ENCODE results near the gene PRR20G.

The PRR20G gene

DNA sequence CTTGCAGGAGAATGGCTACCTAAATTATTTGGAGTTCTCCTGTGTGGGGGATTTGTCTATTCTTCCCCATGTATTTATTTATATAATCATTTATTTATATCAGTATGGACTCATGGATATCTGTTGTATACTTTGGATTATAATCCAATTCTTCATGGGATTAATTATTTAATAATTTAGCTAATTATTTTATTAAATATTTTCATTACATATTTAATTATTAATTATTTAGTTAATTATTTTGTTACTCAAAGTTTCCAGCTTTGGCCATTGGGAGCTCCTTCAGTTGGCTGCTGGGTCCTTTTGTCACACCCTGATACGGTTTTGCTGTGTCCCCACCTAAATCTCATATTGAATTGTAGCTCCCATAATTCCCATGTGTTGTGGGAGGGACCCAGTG lies 3.3 kb upstream of the PRR20G start:
- H3K4me3 ChIP-seq (ENCODE audit: low read depth, low read length): no peak overlapping the region
- no peak for DNase-seq (ENCODE audit: low read depth)
- TF ChIP-seq POLR2A (IDR thresholded peaks at IDR 0.05; ENCODE audit: extremely low read depth, insufficient read length) (no peak), MYC (IDR thresholded peaks at IDR 0.05; ENCODE audit: low read depth, low read length) (no peak)
- TF ChIP-seq, protein P1, sequence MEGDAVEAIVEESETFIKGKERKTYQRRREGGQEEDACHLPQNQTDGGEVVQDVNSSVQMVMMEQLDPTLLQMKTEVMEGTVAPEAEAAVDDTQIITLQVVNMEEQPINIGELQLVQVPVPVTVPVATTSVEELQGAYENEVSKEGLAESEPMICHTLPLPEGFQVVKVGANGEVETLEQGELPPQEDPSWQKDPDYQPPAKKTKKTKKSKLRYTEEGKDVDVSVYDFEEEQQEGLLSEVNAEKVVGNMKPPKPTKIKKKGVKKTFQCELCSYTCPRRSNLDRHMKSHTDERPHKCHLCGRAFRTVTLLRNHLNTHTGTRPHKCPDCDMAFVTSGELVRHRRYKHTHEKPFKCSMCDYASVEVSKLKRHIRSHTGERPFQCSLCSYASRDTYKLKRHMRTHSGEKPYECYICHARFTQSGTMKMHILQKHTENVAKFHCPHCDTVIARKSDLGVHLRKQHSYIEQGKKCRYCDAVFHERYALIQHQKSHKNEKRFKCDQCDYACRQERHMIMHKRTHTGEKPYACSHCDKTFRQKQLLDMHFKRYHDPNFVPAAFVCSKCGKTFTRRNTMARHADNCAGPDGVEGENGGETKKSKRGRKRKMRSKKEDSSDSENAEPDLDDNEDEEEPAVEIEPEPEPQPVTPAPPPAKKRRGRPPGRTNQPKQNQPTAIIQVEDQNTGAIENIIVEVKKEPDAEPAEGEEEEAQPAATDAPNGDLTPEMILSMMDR (IDR thresholded peaks at IDR 0.05; ENCODE audit: low read depth, low read length): no peak
- TF ChIP-seq, protein P2, sequence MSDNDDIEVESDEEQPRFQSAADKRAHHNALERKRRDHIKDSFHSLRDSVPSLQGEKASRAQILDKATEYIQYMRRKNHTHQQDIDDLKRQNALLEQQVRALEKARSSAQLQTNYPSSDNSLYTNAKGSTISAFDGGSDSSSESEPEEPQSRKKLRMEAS (IDR thresholded peaks at IDR 0.05; ENCODE audit: low read depth, low read length): no peak

DNA sequence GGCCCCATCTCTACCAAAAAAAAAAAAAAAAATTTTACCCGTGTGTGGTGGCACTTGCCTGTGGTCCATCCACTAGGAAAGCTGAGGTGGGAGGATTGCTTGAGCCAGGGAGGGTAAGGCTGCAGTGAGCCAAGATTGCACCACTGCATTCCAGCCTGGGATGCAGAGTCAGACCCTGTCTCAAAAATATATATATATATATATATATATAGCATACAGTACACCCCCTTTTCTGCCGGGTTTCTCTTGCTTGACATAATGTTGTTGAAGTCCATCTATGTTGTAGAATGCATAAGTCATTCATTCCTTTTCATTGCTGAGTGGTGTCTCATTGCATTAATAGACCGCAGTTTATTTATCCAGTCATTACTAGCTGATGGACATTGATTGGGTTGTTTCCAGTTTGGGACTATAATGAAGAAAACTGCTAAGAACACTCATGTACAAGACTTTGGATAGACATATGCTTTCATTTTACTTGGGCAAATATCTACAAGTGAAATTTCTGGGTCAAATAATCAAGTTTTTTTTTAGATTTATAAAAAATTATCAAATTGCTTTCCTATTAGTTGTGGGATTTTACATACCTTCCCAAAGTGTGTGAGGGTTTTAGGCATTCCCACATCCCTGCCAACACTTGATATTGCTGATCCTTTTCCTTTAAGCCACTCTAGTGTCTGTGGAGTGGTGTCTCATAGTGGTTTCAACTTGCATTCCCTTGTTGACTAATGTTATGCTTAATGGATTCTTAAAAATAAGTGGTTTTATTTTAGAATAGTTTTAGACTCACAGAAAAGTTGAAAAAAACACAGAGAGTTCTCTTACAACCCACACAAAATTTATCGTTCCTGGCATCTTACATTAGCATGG lies 2.1 kb upstream of the PRR20G start:
- TF ChIP-seq, protein P1 (IDR thresholded peaks at IDR 0.05; ENCODE audit: low read depth, low read length): no peak
- TF ChIP-seq MYC (IDR thresholded peaks at IDR 0.05; ENCODE audit: low read depth, low read length) (no peak), POLR2A (IDR thresholded peaks at IDR 0.05; ENCODE audit: extremely low read depth, insufficient read length) (no peak)
- TF ChIP-seq, protein P2 (IDR thresholded peaks at IDR 0.05; ENCODE audit: low read depth, low read length): no peak
- no peak for DNase-seq (ENCODE audit: low read depth)
- H3K4me3 ChIP-seq (ENCODE audit: low read depth, low read length): no peak overlapping the region

DNA sequence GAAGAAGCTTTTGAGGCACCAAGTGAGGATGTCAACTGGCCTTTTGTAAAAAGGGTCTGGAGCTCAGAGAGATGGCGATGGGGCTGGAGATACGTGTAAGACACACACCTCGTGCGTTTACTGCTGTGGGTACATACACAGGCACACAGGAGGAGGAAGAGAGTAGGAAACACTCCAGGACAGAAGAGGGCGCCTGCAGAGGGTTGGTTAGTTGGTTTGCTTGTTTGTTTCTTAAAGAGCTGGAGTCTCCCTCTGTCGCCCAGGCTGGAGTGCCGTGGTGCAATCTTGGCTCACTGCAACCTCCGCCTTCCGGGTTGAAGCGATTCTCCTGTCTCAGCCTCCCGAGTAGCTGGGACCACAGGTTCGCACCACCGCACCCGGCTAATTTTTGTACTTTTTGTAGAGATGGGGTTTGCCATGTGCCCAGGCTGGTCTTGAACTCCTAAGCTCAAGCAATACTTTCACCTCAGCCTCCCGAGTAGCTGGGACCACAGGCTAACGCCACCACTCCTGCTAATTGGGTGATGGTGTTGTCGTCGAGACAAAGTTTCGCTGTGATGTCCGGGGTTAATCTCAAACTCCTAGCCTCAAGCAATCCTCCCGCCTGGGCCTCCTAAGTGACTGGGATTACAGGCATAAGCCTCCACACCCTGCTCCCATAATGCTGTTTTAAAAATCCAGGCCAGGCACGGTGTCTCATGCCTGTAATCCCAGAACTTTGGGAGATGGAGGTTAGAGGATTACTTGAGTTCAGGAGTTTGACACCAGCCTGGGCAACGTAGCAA lies 1.3 kb upstream of the PRR20G start:
- H3K4me3 ChIP-seq (ENCODE audit: low read depth, low read length): no peak overlapping the region
- DNase-seq (ENCODE audit: low read depth): peak; percentile 31
- TF ChIP-seq, protein P2 (IDR thresholded peaks at IDR 0.05; ENCODE audit: low read depth, low read length): no peak
- TF ChIP-seq MYC (IDR thresholded peaks at IDR 0.05; ENCODE audit: low read depth, low read length) (no peak), POLR2A (IDR thresholded peaks at IDR 0.05; ENCODE audit: extremely low read depth, insufficient read length) (no peak)
- TF ChIP-seq, protein P1 (IDR thresholded peaks at IDR 0.05; ENCODE audit: low read depth, low read length): no peak

DNA sequence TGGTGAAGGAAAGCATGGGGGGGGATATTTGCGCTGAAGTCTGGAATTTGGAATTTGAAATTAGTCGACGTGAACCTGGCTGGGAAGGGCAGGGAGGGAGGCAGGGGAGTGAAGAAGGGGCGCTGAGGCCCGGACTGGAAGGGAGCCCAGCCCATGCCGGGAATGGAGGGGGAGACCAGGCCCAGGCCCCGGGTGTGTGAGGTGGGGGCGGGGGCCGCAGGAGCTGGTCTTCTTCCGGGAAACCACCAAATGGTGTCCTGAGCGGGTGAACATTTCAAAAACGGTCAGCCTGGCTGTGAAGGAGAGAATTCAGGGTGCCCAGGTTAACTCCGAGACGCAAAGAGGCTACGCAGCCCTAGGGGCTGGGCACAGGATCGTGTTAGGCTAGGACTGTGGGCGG lies 497 bp upstream of the PRR20G start:
- TF ChIP-seq POLR2A (IDR thresholded peaks at IDR 0.05; ENCODE audit: extremely low read depth, insufficient read length): no peak
- TF ChIP-seq, protein P2 (IDR thresholded peaks at IDR 0.05; ENCODE audit: low read depth, low read length): no peak
- TF ChIP-seq, protein P1 (IDR thresholded peaks at IDR 0.05; ENCODE audit: low read depth, low read length): no peak
- no peak for TF ChIP-seq MYC (IDR thresholded peaks at IDR 0.05; ENCODE audit: low read depth, low read length)
- no peak for DNase-seq (ENCODE audit: low read depth)
- no peak overlapping the region for H3K4me3 ChIP-seq (ENCODE audit: low read depth, low read length)

DNA sequence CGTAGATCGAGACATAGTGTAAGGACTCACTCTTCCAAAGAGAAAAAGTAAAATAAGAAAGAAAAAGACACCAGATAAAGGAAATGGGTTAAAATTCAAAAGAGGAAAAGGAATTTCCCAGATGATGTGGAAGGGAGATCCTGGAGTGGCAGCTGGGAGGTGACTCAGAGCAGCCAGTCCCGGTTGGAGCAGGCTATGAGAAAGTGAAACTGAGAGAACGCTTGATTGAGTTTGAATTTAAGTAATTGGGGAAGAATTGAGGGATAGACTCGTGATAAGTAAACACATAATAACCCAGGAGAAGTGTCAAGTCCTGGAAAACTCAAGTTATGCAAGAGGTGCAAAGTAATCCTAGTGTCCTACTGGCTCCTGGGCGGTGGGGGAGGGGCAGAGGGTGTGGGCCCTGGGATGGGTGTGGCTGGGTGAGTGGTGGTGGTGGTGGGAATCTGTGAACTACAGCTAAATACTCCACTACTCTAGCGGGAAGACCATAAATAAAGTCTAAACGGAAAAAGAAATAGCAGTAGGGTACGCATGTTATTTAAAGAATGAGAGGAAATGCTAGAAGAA lies 1.2 kb downstream of the PRR20G start:
- no peak for DNase-seq (ENCODE audit: low read depth)
- TF ChIP-seq, protein P1 (IDR thresholded peaks at IDR 0.05; ENCODE audit: low read depth, low read length): no peak
- TF ChIP-seq MYC (IDR thresholded peaks at IDR 0.05; ENCODE audit: low read depth, low read length): no peak
- no peak for TF ChIP-seq POLR2A (IDR thresholded peaks at IDR 0.05; ENCODE audit: extremely low read depth, insufficient read length)
- TF ChIP-seq, protein P2 (IDR thresholded peaks at IDR 0.05; ENCODE audit: low read depth, low read length): no peak
- no peak overlapping the region for H3K4me3 ChIP-seq (ENCODE audit: low read depth, low read length)

Data from NB4 (cell line).